ENCODE data around the gene UXS1. TPM values are rescaled to one million over a fixed set of nuclear protein-coding genes. Genes with fewer than 3 reads are reported as not detected.

The UXS1 gene
- polyA plus RNA-seq, 1 of the 3 experiments (the other 2 are of a cell fraction), result 55.9 TPM

- DNase-seq, result no peak
- H3F3A ChIP-seq (replicated peaks; ENCODE audit: insufficient read depth), result no peaks in the 10 kb centered on the region
- no peaks in the 10 kb centered on the region for H3K9me2 ChIP-seq
- H3K27ac ChIP-seq (ENCODE audit: low read depth in 2 of 2, low read length in 1 of 2), result no peak overlapping the region
- no peak overlapping the region for H3K9ac ChIP-seq
- H3K27me3 ChIP-seq (ENCODE audit: insufficient read depth), result no peaks in the 10 kb centered on the region
- H3K4me1 ChIP-seq (ENCODE audit: control insufficient read depth in 1 of 2, insufficient read depth in 2 of 2, low read depth in 1 of 2, low read length in 1 of 2), result no peaks in the 10 kb centered on the region; a peak in 1 of 4 replicates
- ChIA-PET POLR2A (no interaction called here), CTCF (interaction anchor here (1.2 kb wide), 2 partner anchors 16 to 17 kb away, joined by 4 read pairs; no protein-coding TSS in a partner anchor)
- WGBS (ENCODE audit: low lambda C conversion rate), result 90% methylated on average over 7 of the region's 9 CpGs
- H3K4me2 ChIP-seq, result no peak overlapping the region
- no peak overlapping the region for H3K4me3 ChIP-seq (ENCODE audit: low read depth in 2 of 2, low read length in 1 of 2)
- H3K36me3 ChIP-seq (replicated peaks in 1 of 2; ENCODE audit: control insufficient read depth in 1 of 2, insufficient read depth in 2 of 2, low read length in 1 of 2), result no peaks in the 10 kb centered on the region
- H3K79me2 ChIP-seq (ENCODE audit: insufficient read depth), result peaks cover 5% of the 10 kb centered on the region; the same call in 1 of the 2 replicates
- no peaks in the 10 kb centered on the region for H4K20me1 ChIP-seq (ENCODE audit: insufficient read depth)
- TF ChIP-seq RCOR1 (IDR thresholded peaks at IDR 0.05; ENCODE audit: low read length) (no peak), YY1 (IDR thresholded peaks at IDR 0.05; ENCODE audit: low read depth) (no peak), MXI1 (IDR thresholded peaks at IDR 0.05; ENCODE audit: low read depth, low read length) (no peak), NFIC (IDR thresholded peaks at IDR 0.05; ENCODE audit: borderline replicate concordance) (no peak), RAD21 (IDR thresholded peaks at IDR 0.05; ENCODE audit: low read length) (no peak), TCF12 (IDR thresholded peaks at IDR 0.05) (no peak), RFX5 (IDR thresholded peaks at IDR 0.05; ENCODE audit: low read length) (no peak), FOXJ3 (CRISPR knock-in tag; IDR thresholded peaks at IDR 0.05) (no peak), GABPA (IDR thresholded peaks at IDR 0.05; ENCODE audit: low read depth) (no peak), TAF1 (IDR thresholded peaks at IDR 0.05; ENCODE audit: borderline replicate concordance, low read depth, low read length) (no peak), GATA2 (CRISPR knock-in tag; IDR thresholded peaks at IDR 0.05) (no peak), REST (IDR thresholded peaks at IDR 0.05; ENCODE audit: low read depth, low read length) (no peak), USF1 (IDR thresholded peaks at IDR 0.05; ENCODE audit: borderline replicate concordance, low read depth) (no peak), EZH2phosphoT487 (IDR thresholded peaks at IDR 0.05; ENCODE audit: borderline replicate concordance, low read depth) (no peak), USF2 (IDR thresholded peaks at IDR 0.05; ENCODE audit: borderline replicate concordance, low read depth, low read length) (no peak), SMC3 (IDR thresholded peaks at IDR 0.05; ENCODE audit: low read depth, low read length) (no peak), RXRA (IDR thresholded peaks at IDR 0.05; ENCODE audit: borderline replicate concordance, low read depth) (no peak), CHD2 (IDR thresholded peaks at IDR 0.05; ENCODE audit: low read length, partially characterized antibody) (no peak)
- no peaks in the 10 kb centered on the region for H3K9me3 ChIP-seq
- no peak overlapping the region for H2AFZ ChIP-seq (ENCODE audit: low read depth)
Observed at GRCh38 chr2:106176446-106177099, 17.5 kb downstream of the UXS1 start.
